ENCODE results near the gene SLC35F3. TPM values are rescaled to one million over a fixed set of nuclear protein-coding genes. Genes with fewer than 3 reads are reported as not detected.

SLC35F3 gene
- polyA plus RNA-seq, 4 donors = 0.07 to 0.46 TPM; not detected in 2

GRCh38 chr1:233988963-233989696 lies 84.7 kb downstream of the SLC35F3 start:
- 53 to 74% (median 66%) methylated on average over 2 of the region's 2 CpGs for WGBS, 3 donors
- Histone ChIP-seq H3K4me3 (ENCODE audit: low read depth in 1 of 3, low read length in 3 of 3) (no peak overlapping the region), H3K4me1 (ENCODE audit: control insufficient read depth in 3 of 3, insufficient read depth in 2 of 3, low read depth in 1 of 3, low read length in 2 of 3) (no peaks in the 10 kb centered on the region), H3K27me3 (ENCODE audit: control insufficient read depth in 3 of 3, insufficient read depth in 3 of 3, low read length in 3 of 3) (peaks cover 0 to 2% (median 2%) of the 10 kb centered on the region in 3 donors), H3K9me3 (ENCODE audit: control insufficient read depth in 2 of 2, insufficient read depth in 1 of 2, low read depth in 1 of 2, low read length in 1 of 2) (no peaks in the 10 kb centered on the region), H3K36me3 (ENCODE audit: control insufficient read depth in 3 of 3, insufficient read depth in 2 of 3, low read depth in 1 of 3, low read length in 3 of 3) (no peaks in the 10 kb centered on the region), H3K27ac (ENCODE audit: low read depth in 1 of 3, low read length in 2 of 3) (no peak overlapping the region)
- no peak for FAIRE-seq
- DNase-seq = no peak

- DNase-seq = no peak
- H3K27me3 ChIP-seq (ENCODE audit: control insufficient read depth in 3 of 3, insufficient read depth in 3 of 3, low read length in 3 of 3) = peaks cover 0 to 2% (median 0%) of the 10 kb centered on the region in 3 donors
- FAIRE-seq = no peak
- no peaks in the 10 kb centered on the region for H3K36me3 ChIP-seq (ENCODE audit: control insufficient read depth in 3 of 3, insufficient read depth in 2 of 3, low read depth in 1 of 3, low read length in 3 of 3)
- no peaks in the 10 kb centered on the region for H3K4me1 ChIP-seq (ENCODE audit: control insufficient read depth in 3 of 3, insufficient read depth in 2 of 3, low read depth in 1 of 3, low read length in 2 of 3)
- no peaks in the 10 kb centered on the region for H3K9me3 ChIP-seq (ENCODE audit: control insufficient read depth in 2 of 2, insufficient read depth in 1 of 2, low read depth in 1 of 2, low read length in 1 of 2)
- H3K27ac ChIP-seq (ENCODE audit: low read depth in 1 of 3, low read length in 2 of 3) = no peak overlapping the region
- WGBS, 3 donors = 45 to 80% (median 67%) methylated on average over 2 of the region's 2 CpGs
- no peak overlapping the region for H3K4me3 ChIP-seq (ENCODE audit: low read depth in 1 of 3, low read length in 3 of 3)
These were observed 86.0 kb downstream of the SLC35F3 start for GRCh38 chr1:233990486-233990885.

- DNase-seq = no peak
- no peak for FAIRE-seq
- no peaks in the 10 kb centered on the region for H3K27me3 ChIP-seq (ENCODE audit: control insufficient read depth in 3 of 3, insufficient read depth in 3 of 3, low read length in 3 of 3)
- H3K4me3 ChIP-seq (ENCODE audit: low read depth in 1 of 3, low read length in 3 of 3) = no peak overlapping the region
- H3K9me3 ChIP-seq (ENCODE audit: control insufficient read depth in 2 of 2, insufficient read depth in 1 of 2, low read depth in 1 of 2, low read length in 1 of 2) = no peaks in the 10 kb centered on the region
- WGBS, 3 donors = 24 to 42% (median 39%) methylated on average over 6 of the region's 6 CpGs
- H3K4me1 ChIP-seq (ENCODE audit: control insufficient read depth in 3 of 3, insufficient read depth in 2 of 3, low read depth in 1 of 3, low read length in 2 of 3) = no peaks in the 10 kb centered on the region
- H3K27ac ChIP-seq (ENCODE audit: low read depth in 1 of 3, low read length in 2 of 3) = no peak overlapping the region
- H3K36me3 ChIP-seq (ENCODE audit: control insufficient read depth in 3 of 3, insufficient read depth in 2 of 3, low read depth in 1 of 3, low read length in 3 of 3) = no peaks in the 10 kb centered on the region
These were observed 89.2 kb downstream of the SLC35F3 start for GRCh38 chr1:233993651-233994050.

- Histone ChIP-seq H3K27me3 (ENCODE audit: control insufficient read depth in 3 of 3, insufficient read depth in 3 of 3, low read length in 3 of 3) (no peaks in the 10 kb centered on the region), H3K4me3 (ENCODE audit: low read depth in 1 of 3, low read length in 3 of 3) (no peak overlapping the region), H3K4me1 (ENCODE audit: control insufficient read depth in 3 of 3, insufficient read depth in 2 of 3, low read depth in 1 of 3, low read length in 2 of 3) (no peaks in the 10 kb centered on the region), H3K36me3 (ENCODE audit: control insufficient read depth in 3 of 3, insufficient read depth in 2 of 3, low read depth in 1 of 3, low read length in 3 of 3) (no peaks in the 10 kb centered on the region), H3K27ac (ENCODE audit: low read depth in 1 of 3, low read length in 2 of 3) (no peak overlapping the region), H3K9me3 (ENCODE audit: control insufficient read depth in 2 of 2, insufficient read depth in 1 of 2, low read depth in 1 of 2, low read length in 1 of 2) (no peaks in the 10 kb centered on the region)
- 65 to 74% (median 66%) methylated on average over 3 of the region's 3 CpGs for WGBS, 3 donors
- no peak for FAIRE-seq
- no peak for DNase-seq
These were observed 89.6 kb downstream of the SLC35F3 start for GRCh38 chr1:233994112-233994511.

GRCh38 chr1:233998456-233998855 lies 94.0 kb downstream of the SLC35F3 start:
- FAIRE-seq (no peak), DNase-seq (no peak)
- Histone ChIP-seq H3K27me3 (ENCODE audit: control insufficient read depth in 3 of 3, insufficient read depth in 3 of 3, low read length in 3 of 3) (peaks cover 0 to 2% (median 0%) of the 10 kb centered on the region in 3 donors), H3K9me3 (ENCODE audit: control insufficient read depth in 2 of 2, insufficient read depth in 1 of 2, low read depth in 1 of 2, low read length in 1 of 2) (no peaks in the 10 kb centered on the region), H3K4me1 (ENCODE audit: control insufficient read depth in 3 of 3, insufficient read depth in 2 of 3, low read depth in 1 of 3, low read length in 2 of 3) (no peaks in the 10 kb centered on the region), H3K27ac (ENCODE audit: low read depth in 1 of 3, low read length in 2 of 3) (no peak overlapping the region), H3K4me3 (ENCODE audit: low read depth in 1 of 3, low read length in 3 of 3) (no peak overlapping the region), H3K36me3 (ENCODE audit: control insufficient read depth in 3 of 3, insufficient read depth in 2 of 3, low read depth in 1 of 3, low read length in 3 of 3) (no peaks in the 10 kb centered on the region)
- WGBS, 3 donors = 81 to 91% (median 85%) methylated on average over 3 of the region's 3 CpGs

- FAIRE-seq (no peak), DNase-seq (no peak)
- Histone ChIP-seq H3K27me3 (ENCODE audit: control insufficient read depth in 3 of 3, insufficient read depth in 3 of 3, low read length in 3 of 3) (peaks cover 0 to 2% (median 0%) of the 10 kb centered on the region in 3 donors), H3K36me3 (ENCODE audit: control insufficient read depth in 3 of 3, insufficient read depth in 2 of 3, low read depth in 1 of 3, low read length in 3 of 3) (no peaks in the 10 kb centered on the region), H3K9me3 (ENCODE audit: control insufficient read depth in 2 of 2, insufficient read depth in 1 of 2, low read depth in 1 of 2, low read length in 1 of 2) (no peaks in the 10 kb centered on the region), H3K4me1 (ENCODE audit: control insufficient read depth in 3 of 3, insufficient read depth in 2 of 3, low read depth in 1 of 3, low read length in 2 of 3) (no peaks in the 10 kb centered on the region), H3K4me3 (ENCODE audit: low read depth in 1 of 3, low read length in 3 of 3) (no peak overlapping the region), H3K27ac (ENCODE audit: low read depth in 1 of 3, low read length in 2 of 3) (no peak overlapping the region)
- WGBS, 3 donors = 67 to 83% (median 78%) methylated on average over 6 of the region's 6 CpGs
These were observed 94.4 kb downstream of the SLC35F3 start for GRCh38 chr1:233998891-233999290.

- H3K27ac ChIP-seq (ENCODE audit: low read depth in 1 of 3, low read length in 2 of 3) = no peak overlapping the region
- H3K4me1 ChIP-seq (ENCODE audit: control insufficient read depth in 3 of 3, insufficient read depth in 2 of 3, low read depth in 1 of 3, low read length in 2 of 3) = no peaks in the 10 kb centered on the region
- H3K4me3 ChIP-seq (ENCODE audit: low read depth in 1 of 3, low read length in 3 of 3) = no peak overlapping the region
- no peaks in the 10 kb centered on the region for H3K36me3 ChIP-seq (ENCODE audit: control insufficient read depth in 3 of 3, insufficient read depth in 2 of 3, low read depth in 1 of 3, low read length in 3 of 3)
- FAIRE-seq (no peak), DNase-seq (no peak)
- H3K9me3 ChIP-seq (ENCODE audit: control insufficient read depth in 2 of 2, insufficient read depth in 1 of 2, low read depth in 1 of 2, low read length in 1 of 2) = no peaks in the 10 kb centered on the region
- 66 to 67% (median 67%) methylated on average over 5 of the region's 5 CpGs for WGBS, 3 donors
- H3K27me3 ChIP-seq (ENCODE audit: control insufficient read depth in 3 of 3, insufficient read depth in 3 of 3, low read length in 3 of 3) = peaks cover 0 to 2% (median 0%) of the 10 kb centered on the region in 3 donors
These were observed 96.1 kb downstream of the SLC35F3 start for GRCh38 chr1:234000557-234001041.

- H3K27me3 ChIP-seq (ENCODE audit: control insufficient read depth in 3 of 3, insufficient read depth in 3 of 3, low read length in 3 of 3) = peaks cover 0 to 2% (median 0%) of the 10 kb centered on the region in 3 donors
- no peak overlapping the region for H3K4me3 ChIP-seq (ENCODE audit: low read depth in 1 of 3, low read length in 3 of 3)
- DNase-seq (no peak), FAIRE-seq (no peak)
- no peaks in the 10 kb centered on the region for H3K9me3 ChIP-seq (ENCODE audit: control insufficient read depth in 2 of 2, insufficient read depth in 1 of 2, low read depth in 1 of 2, low read length in 1 of 2)
- no peaks in the 10 kb centered on the region for H3K36me3 ChIP-seq (ENCODE audit: control insufficient read depth in 3 of 3, insufficient read depth in 2 of 3, low read depth in 1 of 3, low read length in 3 of 3)
- no peaks in the 10 kb centered on the region for H3K4me1 ChIP-seq (ENCODE audit: control insufficient read depth in 3 of 3, insufficient read depth in 2 of 3, low read depth in 1 of 3, low read length in 2 of 3)
- no peak overlapping the region for H3K27ac ChIP-seq (ENCODE audit: low read depth in 1 of 3, low read length in 2 of 3)
These were observed 97.3 kb downstream of the SLC35F3 start for GRCh38 chr1:234001817-234002216.

GRCh38 chr1:234004591-234004990 lies 100.1 kb downstream of the SLC35F3 start:
- Histone ChIP-seq H3K4me3 (ENCODE audit: low read depth in 1 of 3, low read length in 3 of 3) (no peak overlapping the region), H3K27ac (ENCODE audit: low read depth in 1 of 3, low read length in 2 of 3) (no peak overlapping the region), H3K4me1 (ENCODE audit: control insufficient read depth in 3 of 3, insufficient read depth in 2 of 3, low read depth in 1 of 3, low read length in 2 of 3) (no peaks in the 10 kb centered on the region), H3K9me3 (ENCODE audit: control insufficient read depth in 2 of 2, insufficient read depth in 1 of 2, low read depth in 1 of 2, low read length in 1 of 2) (peaks cover 0 to 2% of the 10 kb centered on the region in 2 donors), H3K36me3 (ENCODE audit: control insufficient read depth in 3 of 3, insufficient read depth in 2 of 3, low read depth in 1 of 3, low read length in 3 of 3) (no peaks in the 10 kb centered on the region), H3K27me3 (ENCODE audit: control insufficient read depth in 3 of 3, insufficient read depth in 3 of 3, low read length in 3 of 3) (peaks cover 0 to 2% (median 0%) of the 10 kb centered on the region in 3 donors)
- DNase-seq (no peak), FAIRE-seq (no peak)
